Muscle of back (tissue), 11 donors: ENCODE results near the gene MARK1. TPM values are rescaled to one million over a fixed set of nuclear protein-coding genes. Genes with fewer than 3 reads are reported as not detected.

Source experiments
- DNase-seq, 3 donors: peaks; one replicate each; pipeline versions ENCODE4 v3.0.0 to v3.0.0-alpha.2; 2013
- polyA plus RNA-seq, 10 donors: library from polyadenylated mRNA; unstranded; fragments of 120-200 nt; gene quantifications; one replicate each; pipeline ENCODE4 v1.2.1, GENCODE V29; 2013; ENCODE audit not compliant: insufficient read length in 10 of 10

MARK1 gene
- polyA plus RNA-seq, 10 donors: 9.6 to 14.7 (median 12.6) TPM

DNA sequence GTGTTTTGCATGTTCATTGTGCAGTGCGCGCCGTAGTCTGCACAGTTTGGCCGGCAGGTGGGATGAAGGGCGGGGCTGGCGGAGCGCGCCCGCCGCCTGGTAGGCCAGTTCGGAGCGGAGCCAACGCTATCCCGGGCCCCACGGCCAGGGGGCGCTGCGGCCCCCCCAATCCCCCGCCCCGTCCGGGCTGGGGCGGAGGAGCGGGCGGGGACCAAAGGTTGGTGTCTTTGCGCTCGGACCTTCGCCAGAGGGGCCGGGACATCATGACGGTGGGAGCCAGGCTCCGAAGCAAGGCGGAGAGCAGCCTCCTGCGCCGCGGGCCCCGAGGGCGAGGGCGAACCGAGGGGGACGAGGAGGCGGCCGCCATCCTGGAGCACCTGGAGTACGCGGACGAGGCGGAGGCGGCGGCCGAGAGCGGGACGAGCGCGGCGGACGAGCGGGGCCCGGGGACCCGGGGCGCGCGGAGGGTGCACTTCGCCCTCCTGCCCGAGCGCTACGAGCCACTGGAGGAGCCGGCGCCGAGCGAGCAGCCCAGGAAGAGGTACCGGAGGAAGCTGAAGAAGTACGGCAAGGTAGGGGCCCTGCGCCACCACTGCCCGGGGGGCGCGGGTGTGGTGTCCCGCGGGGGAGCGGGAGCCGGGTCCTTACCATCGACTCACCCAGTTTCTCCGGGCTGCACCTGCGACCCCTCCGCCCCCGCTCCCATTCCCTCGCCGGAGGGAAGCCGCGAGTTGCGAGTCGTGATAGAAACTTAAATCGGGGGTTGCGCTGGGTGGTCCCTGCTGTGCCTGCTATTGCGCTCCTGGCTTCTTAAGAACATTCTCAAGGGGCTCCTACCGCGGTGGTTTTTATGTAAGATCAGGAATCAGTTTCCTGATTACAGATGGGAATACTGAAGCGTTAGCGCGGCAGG is 162.5 kb downstream of the MARK1 start, which contains the start of gene C1orf115:
C1orf115 (plus strand) TSS at position 224 of the 913 bp plus-strand sequence; CDS start at position 264, 40 bp downstream.
- DNase-seq: peak; percentile 34 to 87 (median 81)

DNA sequence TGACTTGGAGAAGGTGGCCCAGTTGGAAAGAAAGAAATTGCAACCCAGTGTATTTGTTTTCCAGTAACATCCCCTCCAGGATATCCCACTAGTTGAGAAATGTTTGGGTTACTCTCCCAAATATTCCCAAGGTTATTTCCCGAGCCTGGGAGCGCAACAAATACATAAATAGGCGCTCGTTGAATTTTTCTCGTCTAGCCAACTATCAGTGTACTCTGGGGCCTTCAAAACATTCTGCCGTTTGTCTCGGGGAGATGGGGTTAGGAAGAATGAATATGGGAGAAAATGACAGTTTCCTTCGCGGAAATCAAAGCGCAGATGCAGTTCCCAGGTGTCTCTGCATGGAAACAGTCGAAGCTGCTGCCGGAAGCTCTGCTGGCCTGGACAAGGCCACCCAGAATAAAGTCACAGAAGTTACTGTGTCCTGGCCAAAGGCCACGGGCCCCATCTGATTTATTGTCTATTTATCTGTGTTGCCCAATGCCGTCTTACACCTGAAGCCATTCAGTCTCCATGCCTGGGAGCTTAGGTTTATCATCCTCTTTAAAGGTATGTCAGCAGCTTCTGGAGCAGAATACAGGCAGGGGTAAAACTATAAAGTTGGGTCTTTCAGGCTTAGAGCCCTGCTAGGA is 163.2 kb downstream of the MARK1 start:
- peak in 1 of 3 donors; percentile 16 for DNase-seq

DNA sequence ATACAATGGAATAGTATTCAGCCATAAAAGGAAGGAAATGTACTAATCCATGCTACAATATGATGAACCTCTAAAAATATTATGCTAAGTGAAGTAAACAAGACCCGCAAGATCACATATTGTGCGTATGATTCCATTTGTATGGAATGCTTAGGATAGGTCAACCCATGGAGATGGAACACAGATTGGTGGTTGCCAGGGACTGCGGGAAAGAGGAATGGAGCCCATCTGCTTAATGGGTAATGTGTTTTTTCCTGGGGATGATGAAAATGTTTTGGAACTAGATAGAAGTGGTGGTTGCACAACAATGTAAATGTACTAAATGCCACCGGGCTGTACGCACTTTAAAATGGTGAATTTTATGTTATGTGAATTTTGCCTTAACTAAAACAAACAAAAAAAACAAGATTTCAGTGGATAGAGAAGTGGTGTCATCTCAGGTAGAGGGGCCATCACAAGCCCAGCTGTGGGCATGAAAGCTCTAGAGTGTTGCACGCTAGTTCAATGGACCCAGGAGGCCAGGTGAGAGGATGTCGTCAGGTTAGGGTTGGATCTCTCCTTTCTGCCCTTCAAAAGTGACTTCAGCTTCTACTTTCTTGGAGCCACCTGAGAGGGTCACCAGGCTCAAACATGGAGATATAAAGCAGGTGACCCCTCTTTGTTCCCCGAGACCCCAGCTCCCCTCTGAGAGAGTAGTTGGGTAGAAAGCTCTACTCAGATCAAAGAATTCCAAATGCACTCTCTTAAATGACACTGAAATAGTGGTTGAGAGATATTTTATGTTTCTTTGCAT is 164.7 kb downstream of the MARK1 start:
- no peak for DNase-seq

DNA sequence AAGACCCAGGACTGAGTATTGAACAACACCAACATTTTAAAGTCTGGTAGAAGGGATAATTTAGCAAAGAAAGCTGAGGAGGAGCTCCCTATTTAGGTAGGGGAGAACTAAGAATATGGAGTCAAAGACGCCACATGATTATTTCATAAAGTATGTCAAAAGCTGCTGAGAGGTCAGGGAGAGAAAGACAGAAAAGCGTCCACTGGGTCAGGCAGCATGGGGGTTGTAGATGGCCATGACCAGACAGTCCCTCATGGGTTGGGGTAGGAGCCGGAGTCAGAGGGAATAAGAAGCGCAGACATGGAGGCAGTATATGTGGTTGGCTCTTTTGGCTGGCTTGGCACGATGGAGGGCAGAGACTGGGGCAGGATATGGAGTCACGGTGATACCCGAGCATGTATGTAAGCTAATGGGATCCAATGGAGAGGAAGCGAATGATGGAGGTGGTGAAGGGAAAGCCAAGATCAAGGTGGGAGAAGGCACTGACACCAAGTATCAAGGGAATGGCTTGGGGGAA is 167.0 kb downstream of the MARK1 start:
- DNase-seq: no peak

DNA sequence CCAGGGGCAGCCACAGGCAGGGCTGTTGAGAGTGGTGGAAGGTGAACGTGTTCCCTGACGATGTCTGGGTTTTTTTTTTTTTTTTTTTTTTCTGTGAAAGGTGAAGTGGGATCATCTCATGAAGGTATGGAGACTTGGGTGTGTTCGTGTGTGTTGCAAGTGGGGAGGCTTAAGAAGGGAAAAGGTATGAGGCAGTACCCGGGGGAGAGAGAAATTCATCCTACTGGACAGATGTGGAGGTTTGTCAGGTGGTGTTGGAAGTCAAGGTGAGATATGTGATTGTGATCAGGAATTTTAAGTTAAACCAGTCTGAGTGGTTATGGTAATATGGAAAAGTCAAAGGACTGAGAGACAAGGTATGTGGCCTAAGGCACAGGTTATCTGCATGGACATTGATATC is 167.5 kb downstream of the MARK1 start:
- no peak for DNase-seq

DNA sequence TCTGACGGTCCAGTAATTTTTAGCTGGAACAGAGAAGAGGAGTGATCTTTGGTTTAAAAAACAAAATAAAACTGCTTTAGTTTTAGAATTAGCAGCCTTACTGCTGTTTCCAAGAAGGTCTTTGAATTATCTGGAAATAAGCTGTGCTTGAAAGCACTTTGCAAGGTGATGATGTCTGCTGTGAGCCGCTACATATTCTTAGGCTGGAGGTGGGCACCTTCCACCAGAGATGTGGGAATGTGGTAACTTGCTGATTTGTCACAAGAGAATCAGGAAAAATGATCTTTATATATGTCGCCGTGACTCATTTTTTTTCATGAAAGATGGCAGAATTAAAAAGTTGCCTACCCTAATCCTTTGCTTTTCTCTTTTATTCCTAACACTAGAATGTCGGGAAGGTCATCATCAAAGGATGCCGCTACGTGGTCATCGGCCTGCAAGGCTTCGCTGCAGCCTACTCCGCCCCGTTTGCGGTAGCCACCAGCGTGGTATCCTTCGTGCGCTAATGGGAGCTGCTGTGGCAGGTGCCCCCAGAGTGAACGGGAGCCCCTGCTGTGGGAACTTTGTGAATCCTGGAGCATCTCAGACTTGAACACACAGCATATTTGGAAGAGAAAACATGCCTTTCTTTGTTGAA is 168.4 kb downstream of the MARK1 start:
- no peak for DNase-seq

DNA sequence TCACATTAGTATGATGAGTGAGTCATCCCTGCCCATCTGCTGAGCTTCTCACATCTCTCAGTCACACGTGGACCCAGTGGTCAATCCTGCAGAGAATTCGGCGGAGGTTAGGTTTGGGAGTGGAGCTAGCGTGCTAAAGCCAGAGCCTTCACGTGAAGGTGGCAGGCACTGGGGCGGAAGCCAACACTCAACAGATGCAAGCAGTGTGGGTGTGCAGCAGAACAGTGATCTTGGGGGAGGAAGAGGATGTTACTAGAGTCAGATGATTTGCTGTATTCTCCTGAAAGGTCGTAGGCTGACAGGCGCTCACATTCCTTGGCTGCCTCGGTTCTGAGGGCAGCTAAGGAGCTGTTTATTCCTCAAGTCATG is 168.9 kb downstream of the MARK1 start:
- no peak for DNase-seq

DNA sequence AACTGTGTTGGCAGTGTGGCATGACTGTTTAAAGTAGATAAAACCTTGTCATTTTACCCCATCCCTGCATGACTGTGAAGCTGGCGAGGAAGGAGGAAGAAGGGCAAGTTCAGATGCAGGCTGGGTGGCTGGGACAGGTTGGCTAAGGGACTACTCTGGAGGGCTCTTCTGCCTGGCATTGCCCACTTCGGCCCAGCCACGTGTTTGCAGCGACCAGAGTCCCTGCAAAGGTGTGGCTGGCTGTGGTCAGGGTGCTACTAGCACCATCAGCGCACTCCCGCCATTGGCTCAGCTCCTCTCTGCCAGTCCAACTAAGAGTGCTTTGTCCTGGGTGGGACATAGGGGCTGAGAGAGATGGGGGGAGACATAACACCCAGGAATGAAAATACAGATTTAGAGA is 169.4 kb downstream of the MARK1 start:
- no peak for DNase-seq

DNA sequence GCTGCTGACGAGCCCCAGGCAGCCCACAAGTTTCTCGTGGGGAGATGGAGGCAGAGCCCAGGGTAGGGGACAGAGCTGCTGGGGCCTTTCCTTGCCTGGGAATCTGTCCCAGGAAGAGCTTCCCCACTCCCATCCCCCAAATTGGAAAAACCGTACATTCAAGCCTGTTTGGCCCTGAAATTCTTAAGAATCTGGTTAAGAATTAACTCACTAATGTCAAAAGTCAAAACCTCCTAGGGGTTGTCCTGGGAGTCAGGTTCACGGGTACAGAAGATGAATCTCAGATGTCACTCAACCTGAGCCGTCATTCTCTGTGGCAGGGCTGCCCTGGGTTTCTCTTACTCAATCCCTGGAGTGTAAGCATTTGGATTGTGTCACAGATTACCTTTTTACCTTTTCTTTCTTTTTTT is 170.7 kb downstream of the MARK1 start:
- no peak for DNase-seq

DNA sequence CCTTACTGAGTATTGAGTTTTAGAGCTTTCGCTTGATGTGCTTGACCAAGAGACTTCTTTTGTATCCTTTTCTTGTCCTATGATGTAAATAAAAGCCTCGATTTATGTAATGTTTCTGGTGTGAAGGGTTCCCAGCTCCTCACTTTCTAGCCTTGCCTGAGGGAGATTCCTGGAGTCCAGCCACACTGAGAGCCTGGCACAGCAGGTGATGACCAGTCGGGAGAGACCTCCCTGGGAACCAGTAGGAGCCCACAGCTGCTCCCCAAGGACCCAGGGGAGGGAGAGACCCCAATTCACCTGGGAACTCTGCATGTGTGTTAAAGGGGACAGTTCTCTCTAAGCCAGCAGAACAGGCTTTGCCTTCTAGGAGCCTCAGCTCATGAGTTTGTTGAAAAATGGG is 171.1 kb downstream of the MARK1 start:
- DNase-seq: no peak

DNA sequence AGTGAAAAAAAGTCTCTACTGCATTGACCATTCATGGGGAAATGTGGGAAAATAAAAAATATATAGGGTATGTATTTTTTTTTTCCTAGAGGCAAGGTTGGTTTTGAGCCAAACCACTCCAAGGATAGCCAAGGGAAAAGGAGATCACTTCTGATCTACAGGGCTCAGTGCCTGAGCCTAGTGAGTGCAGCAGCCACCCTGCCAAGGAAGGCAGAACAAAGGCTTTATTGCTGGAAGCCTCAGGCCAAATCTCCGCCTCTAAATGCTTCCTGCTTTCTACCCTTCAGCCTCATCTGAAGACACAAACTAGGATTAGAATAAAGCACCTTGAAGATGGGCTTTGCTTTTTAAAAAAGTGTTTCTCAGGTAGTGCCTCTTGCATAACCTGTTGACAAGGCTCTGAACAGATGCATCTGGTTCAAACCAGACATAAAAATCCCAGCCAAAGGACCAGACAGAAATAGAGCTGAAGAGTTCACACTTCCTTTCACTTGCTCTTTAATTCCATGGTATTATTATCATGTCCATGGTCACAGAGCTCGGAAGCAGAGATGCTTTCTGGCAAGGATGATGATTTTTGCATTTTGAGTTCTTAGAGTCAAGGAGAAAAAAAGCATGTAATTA is 172.7 kb downstream of the MARK1 start:
- peak in 2 of 3 donors; percentile 48 to 51 for DNase-seq

DNA sequence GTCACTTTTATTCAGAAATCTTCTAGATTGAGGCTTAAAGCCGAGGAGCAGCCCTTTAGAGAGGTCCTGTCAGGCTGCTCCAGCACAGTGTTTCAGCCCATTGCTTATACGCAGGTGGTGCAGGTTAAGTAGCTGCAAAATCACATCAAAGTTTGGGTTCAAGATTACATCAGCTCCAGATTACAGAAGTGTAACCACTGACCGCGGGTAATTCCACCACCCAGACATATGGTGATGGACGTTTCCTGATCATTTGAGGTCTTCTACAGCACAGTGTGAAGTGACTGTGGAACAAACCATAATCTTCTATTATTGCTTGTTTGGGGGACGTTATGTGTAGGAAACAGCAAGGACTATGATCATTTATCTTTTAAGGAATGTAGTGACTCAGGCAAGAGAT is 174.0 kb downstream of the MARK1 start:
- no peak for DNase-seq

DNA sequence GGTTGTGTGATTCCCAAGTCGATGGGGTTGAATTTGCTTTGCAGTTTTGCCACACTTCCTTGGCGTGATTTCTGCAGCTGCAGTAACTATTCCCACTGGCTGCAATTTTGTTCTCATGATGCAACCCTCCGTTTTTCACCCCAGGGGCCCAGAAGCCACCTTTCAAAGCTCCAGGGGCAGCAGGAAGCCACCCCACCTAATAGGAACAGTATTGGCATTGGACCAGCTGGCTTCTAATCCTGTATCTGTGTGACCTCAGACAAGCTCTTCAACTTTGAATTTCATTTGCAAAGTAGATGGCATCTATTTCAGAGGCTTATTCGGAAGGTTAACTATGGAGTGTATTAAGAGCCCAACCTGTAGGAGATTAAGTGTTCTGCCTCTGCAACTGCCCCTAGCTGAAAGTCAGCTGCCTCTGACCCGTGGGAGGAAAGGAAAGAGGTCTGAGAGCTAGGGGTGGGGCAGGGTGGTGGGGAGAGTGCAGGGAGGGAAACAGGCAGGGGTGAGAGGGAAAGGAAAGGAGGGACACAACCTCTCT is 174.9 kb downstream of the MARK1 start:
- no peak for DNase-seq

DNA sequence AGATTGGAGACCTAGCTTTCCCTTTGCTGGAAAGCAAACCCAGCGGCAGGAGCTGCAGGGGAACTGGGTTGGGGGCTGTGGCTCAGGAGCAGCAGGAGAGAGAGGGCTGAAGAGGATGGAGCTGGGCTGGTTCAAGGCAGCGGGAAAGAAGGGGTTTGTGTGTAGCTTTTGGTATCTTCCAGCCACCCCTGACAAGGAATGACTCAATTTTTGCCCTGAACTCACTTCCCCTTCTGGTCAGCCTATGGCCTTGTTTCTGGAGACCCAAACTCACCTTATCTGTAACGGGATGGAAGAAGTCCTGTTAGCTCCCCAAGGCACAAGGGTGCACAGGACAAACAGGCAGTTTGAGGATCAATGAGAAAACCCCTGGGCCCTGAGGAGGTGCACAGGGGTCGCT is 175.4 kb downstream of the MARK1 start:
- DNase-seq: no peak

DNA sequence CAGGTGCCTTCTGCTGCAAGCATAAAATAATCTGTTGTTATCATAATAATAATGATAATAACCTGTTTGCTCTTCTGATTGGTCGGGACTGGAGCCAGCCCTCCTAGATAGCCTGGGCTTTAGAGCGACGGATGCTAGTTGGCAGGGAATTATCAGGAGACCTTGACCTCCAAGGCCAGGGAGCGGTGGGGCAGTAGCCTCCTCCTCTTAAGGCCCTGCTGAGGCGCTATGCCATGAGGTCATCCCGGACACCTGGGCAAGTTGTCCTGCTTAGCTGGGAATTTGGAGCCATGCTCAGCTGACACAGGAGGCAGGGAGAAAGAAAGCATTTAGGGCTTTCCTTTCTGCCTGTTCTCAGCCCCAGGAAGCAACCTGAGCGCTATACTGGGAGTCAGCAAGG is 177.8 kb downstream of the MARK1 start:
- no peak for DNase-seq

DNA sequence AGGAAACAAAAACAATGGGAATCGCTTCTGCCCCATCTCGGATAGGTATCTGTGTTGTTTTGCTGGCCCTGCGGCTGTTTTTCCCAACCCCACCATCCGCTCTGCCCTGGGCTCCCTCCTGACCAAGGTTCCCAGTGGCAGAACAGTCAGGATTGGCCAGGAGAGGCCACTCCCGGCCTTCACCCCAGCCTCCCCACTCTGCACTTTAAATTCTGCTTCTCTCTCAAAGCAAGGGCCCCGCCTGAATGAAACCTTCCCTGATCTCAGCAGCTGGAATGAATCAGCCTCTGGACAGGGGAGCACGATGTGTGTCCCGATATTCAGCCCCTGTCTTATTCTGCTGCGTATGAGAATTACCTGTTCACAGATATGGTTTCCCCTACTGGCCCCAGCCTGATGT is 178.5 kb downstream of the MARK1 start:
- DNase-seq: no peak

DNA sequence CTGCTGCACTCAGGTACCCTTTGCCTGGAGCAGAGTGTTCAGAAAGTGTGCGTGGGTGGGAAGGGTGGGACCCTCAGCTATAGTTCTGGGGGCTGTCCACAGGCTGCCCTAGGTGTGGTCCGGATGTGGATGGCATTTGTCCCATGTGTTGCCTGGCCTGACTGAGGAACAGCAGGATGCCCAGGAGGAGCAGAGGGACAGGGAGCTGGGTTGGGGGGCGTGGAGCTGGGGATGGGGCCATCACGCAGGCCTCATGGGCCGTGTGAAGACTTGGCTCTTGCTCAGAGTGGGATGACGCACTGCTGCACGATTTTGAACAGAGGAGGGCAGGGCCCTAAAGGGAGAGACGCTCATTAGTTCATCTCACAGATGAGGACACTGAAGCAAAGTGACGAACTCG is 179.2 kb downstream of the MARK1 start:
- no peak for DNase-seq

DNA sequence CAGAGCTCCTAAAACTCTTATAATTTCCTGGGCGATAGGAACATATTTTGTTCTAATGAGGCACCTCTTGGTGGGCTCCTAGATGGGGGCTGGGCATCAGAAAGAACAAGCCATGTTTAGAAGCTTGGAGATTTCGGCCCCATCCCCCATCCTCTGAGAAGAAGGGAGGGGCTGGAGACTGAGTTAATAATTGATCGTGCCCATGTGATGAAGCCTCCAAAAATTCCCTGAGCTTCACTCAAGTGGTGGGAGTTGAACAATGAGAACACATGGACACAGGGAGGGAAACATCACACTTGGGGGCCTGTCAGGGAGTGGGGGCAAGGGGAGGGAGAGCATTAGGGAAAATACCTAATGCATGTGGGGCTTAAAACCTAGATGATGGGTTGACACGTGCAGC is 180.3 kb downstream of the MARK1 start:
- DNase-seq: no peak

DNA sequence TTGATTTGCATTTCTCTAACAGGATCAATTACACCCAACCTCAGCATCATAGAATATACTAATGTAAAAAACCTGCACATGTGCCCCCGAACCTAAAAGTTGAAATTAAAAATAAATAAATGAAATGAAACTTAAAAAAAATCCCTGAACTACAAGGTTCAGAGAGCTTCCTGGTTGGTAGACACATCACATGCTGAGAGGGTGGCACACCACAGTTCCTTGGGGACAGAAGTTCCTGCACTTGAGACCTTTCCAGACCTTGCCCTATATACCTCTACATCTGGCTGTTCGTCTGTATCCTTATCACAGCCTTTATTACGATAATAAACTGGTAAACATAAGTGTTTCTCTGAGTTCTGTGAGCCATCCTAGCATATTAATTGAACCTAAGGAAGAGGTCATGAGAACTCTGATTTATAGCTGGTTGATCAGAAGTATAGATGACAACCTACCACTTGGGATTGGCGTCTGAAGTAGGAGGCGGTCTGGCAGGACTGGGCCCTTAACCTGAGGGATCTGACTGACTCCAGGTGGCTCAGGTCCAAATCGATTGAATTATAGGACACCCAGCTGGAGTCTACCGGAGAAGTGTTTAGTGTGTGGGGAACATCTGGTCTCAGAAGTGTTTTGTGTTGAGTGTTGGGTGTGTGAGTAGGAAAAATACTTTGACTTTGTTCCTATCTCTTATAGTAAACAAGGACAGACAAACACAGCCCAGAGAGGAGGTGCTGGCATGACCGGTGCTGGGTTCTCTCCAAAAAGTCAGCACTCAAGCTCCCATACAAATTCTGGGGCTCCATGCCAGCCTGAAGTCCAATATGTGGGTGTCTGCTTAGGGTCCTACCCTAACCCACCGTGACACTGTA is 181.2 kb downstream of the MARK1 start:
- no peak for DNase-seq

DNA sequence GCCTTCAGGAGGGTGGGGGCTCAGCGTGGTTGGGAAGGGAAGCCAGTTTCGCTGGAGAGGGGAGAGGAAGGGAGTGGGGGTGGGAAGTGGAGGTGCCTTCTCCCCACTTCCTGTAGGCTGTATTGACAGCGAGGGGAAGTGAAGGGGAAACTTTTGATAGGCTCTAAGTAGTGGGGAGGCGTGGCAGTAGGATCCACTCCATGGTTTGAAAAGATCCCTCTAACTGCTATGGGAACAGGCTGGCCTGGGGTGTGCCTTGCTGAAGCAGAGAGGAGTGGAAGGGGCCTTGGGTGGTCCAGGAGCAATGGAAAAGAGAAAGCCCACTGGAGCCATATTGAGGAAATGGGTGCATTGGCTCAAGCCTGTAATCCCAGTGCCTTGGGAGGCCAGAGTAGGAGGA is 182.4 kb downstream of the MARK1 start:
- DNase-seq: no peak
